Trophoblast cell (in vitro differentiated cells and primary cell): ENCODE measurements around the gene MARCHF10.
A peak's percentile ranks its signal among the peaks of the same experiment; 100 is the strongest.

ENCODE experiments used
- DNase-seq, 2 donors: peaks; one replicate each; pipeline ENCODE4 v3.0.0-alpha.2; 2016
- H2AFZ ChIP-seq: 2 replicates; pipeline ENCODE4 v1.6.1; 2013; ENCODE audit warnings: low read length, moderate library complexity, mild to moderate bottlenecking; ENCODE audit not compliant: insufficient read depth, poor library complexity
- H2AK5ac ChIP-seq: 2 replicates; pipeline ENCODE4 v1.6.1; 2013; ENCODE audit warnings: mild to moderate bottlenecking, low read length
- H2BK120ac ChIP-seq: 2 replicates; pipeline ENCODE4 v1.6.1; 2013; ENCODE audit warnings: low read length, mild to moderate bottlenecking, moderate library complexity; ENCODE audit not compliant: insufficient read depth, poor library complexity
- H2BK12ac ChIP-seq: 2 replicates; pipeline ENCODE4 v1.6.1; 2013; ENCODE audit warnings: mild to moderate bottlenecking, low read length, moderate library complexity
- H2BK5ac ChIP-seq: 2 replicates; pipeline ENCODE4 v1.6.1; 2013; ENCODE audit warnings: low read length, low read depth, moderate library complexity, mild to moderate bottlenecking; ENCODE audit not compliant: poor library complexity
- H3K14ac ChIP-seq: 2 replicates; pipeline ENCODE4 v1.6.1; 2013; ENCODE audit warnings: mild to moderate bottlenecking, low read length
- H3K18ac ChIP-seq: 2 replicates; pipeline ENCODE4 v1.6.1; 2013; ENCODE audit warnings: mild to moderate bottlenecking, low read length
- H3K23ac ChIP-seq: 2 replicates; pipeline ENCODE4 v1.6.1; 2013; ENCODE audit warnings: low read length
- H3K27ac ChIP-seq: 2 replicates; pipeline ENCODE4 v1.5.1; 2013; ENCODE audit warnings: low read depth, mild to moderate bottlenecking, inconsistent platforms, low read length, moderate library complexity
- H3K27me3 ChIP-seq: 2 replicates; pipeline ENCODE4 v1.6.1; 2013; ENCODE audit warnings: inconsistent platforms, mild to moderate bottlenecking, low read length, moderate library complexity; ENCODE audit not compliant: insufficient read depth
- H3K36me3 ChIP-seq, 2 experiments: 1 replicate in 1 of 2; 2 replicates in 1 of 2; pipeline ENCODE4 v1.6.1; 2013; ENCODE audit warnings: low read length in 2 of 2, mild to moderate bottlenecking in 2 of 2, moderate library complexity in 1 of 2; ENCODE audit not compliant: insufficient read depth in 2 of 2, control insufficient read depth in 1 of 2
- H3K4ac ChIP-seq: 2 replicates; pipeline ENCODE4 v1.6.1; 2013; ENCODE audit warnings: low read depth, mild to moderate bottlenecking, low read length, moderate library complexity
- H3K4me1 ChIP-seq, 2 experiments: 1 replicate in 1 of 2; 2 replicates in 1 of 2; pipeline ENCODE4 v1.6.1; 2013; ENCODE audit warnings: low read length in 2 of 2, mild to moderate bottlenecking in 2 of 2, moderate library complexity in 1 of 2; ENCODE audit not compliant: insufficient read depth in 2 of 2, control insufficient read depth in 1 of 2
- H3K4me2 ChIP-seq: 2 replicates; pipeline ENCODE4 v1.6.1; 2013; ENCODE audit warnings: inconsistent platforms, mild to moderate bottlenecking, low read length, moderate library complexity
- H3K4me3 ChIP-seq: 2 replicates; pipeline ENCODE4 v1.5.1; 2013; ENCODE audit warnings: mild to moderate bottlenecking, low read depth, low read length, inconsistent platforms
- H3K79me1 ChIP-seq: one replicate; pipeline ENCODE4 v1.6.1; 2013; ENCODE audit warnings: low read length
- H3K79me2 ChIP-seq: 2 replicates; pipeline ENCODE4 v1.6.1; 2013; ENCODE audit warnings: low read length, mild to moderate bottlenecking; ENCODE audit not compliant: control insufficient read depth, insufficient read depth, poor library complexity
- H3K9ac ChIP-seq: 2 replicates; pipeline ENCODE4 v1.6.1; 2013; ENCODE audit warnings: mild to moderate bottlenecking, low read length
- H3K9me3 ChIP-seq: 2 replicates; pipeline ENCODE4 v1.6.1; 2013; ENCODE audit warnings: low read depth, mild to moderate bottlenecking, control low read depth, inconsistent platforms, low read length; ENCODE audit not compliant: insufficient read depth
- H4K12ac ChIP-seq: 2 replicates; pipeline ENCODE4 v1.6.1; 2013; ENCODE audit warnings: low read depth, mild to moderate bottlenecking, low read length, moderate library complexity
- H4K8ac ChIP-seq: 2 replicates; pipeline ENCODE4 v1.6.1; 2013; ENCODE audit warnings: low read depth, mild to moderate bottlenecking, low read length, moderate library complexity
- H4K91ac ChIP-seq: one replicate; pipeline ENCODE4 v1.6.1; 2013; ENCODE audit warnings: low read depth, mild to moderate bottlenecking, low read length, moderate library complexity
- WGBS: extraction: QIAGEN DNeasy Blood & Tissue Kit; methylation state at CpG from one replicate; pipeline ENCODE4 v1.1.7; 2013; ENCODE audit warnings: missing lambda C conversion rate; ENCODE audit not compliant: insufficient read length, insufficient coverage; ENCODE audit errors: extremely low coverage; 5-methylcytosine and 5-hydroxymethylcytosine counted together

MARCHF10 gene

DNA sequence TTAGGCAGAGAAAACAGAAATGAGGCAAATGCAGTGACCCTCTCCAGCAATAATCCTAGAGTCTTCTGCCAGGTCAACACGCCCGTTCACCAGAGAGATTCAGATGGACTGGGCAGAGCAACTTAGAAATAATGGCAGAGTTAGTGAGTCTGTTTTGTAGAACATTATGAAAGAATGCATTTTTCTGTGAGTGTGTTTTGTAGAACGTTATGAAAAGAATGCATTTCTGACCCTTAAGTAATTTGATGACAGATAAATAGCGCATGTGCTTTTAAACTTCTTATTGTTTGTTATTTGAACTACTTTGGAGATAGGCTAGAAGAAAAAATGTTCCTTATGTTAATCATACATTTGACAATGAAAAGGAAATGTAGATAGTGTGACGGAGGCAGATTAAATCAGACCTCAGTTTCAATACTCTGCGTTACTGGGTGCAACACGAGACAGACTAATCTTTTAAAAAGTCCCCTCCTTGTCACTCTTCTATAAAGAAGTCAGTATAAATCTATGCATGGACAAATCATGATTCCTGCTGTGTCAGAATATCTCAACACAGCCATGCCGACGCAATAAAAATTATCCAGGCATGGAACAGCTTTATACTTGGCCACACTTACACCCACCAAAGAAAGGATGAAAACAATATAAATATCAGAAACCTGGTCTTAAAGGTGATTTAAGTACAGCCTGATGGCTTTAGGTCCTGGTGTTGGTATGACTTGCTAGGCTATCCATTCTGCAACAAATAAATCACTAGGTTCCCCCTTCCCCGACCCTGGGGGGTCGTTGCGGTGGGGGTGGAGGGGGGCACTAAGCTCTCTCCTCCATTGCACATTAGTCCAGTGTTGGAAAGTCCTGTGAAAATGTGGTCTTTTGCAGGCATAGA is 47.8 kb downstream of the MARCHF10 start:
- Histone ChIP-seq H3K9me3 (no peaks in the 10 kb centered on the region), H2AK5ac (no peak overlapping the region), H3K18ac (no peak overlapping the region), H3K27ac (no peak overlapping the region), H3K27me3 (no peaks in the 10 kb centered on the region), H3K4me3 (no peak overlapping the region), H4K8ac (no peak overlapping the region), H3K23ac (no peak overlapping the region), H4K91ac (no peak overlapping the region), H2BK12ac (no peak overlapping the region), H2BK5ac (no peak overlapping the region), H3K4me1 (no peaks in the 10 kb centered on the region), H2AFZ (no peak overlapping the region), H2BK120ac (no peak overlapping the region), H3K9ac (no peak overlapping the region), H3K79me2 (no peaks in the 10 kb centered on the region), H3K4me2 (no peak overlapping the region), H3K4ac (no peak overlapping the region), H3K36me3 (no peaks in the 10 kb centered on the region), H3K14ac (no peak overlapping the region), H3K79me1 (no peaks in the 10 kb centered on the region), H4K12ac (no peak overlapping the region)
- no CpG with 5 or more reads among the region's 12 CpGs for WGBS
- DNase-seq = peak in 1 of 2 donors; percentile 87

DNA sequence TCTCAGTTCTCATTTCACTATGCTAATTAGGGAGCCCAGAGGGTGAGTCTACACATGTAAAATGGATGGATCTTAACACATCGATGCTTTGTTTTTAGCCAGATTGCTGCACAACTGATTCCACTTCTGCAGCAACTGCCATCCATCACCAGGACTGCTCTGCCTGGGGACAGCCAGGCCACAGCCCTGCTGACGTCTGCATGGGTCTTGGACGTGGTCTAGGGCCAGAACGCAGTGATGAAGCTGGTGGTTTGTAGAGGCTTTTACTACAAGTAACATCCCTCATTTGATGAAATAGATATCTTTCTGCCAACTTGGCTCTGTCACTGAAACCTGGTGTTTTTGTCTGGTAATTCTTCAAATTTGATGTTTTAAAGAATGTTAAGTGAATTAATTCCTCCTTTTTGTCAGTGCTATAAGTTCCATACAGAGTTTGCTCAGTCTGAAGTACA is 50.6 kb downstream of the MARCHF10 start:
- H3K4me2 ChIP-seq = no peak overlapping the region
- no peaks in the 10 kb centered on the region for H3K27me3 ChIP-seq
- no peak overlapping the region for H2BK12ac ChIP-seq
- no peak overlapping the region for H4K91ac ChIP-seq
- no peak overlapping the region for H3K18ac ChIP-seq
- no peak overlapping the region for H4K12ac ChIP-seq
- H3K36me3 ChIP-seq = no peaks in the 10 kb centered on the region
- H2AFZ ChIP-seq = no peak overlapping the region
- H3K79me2 ChIP-seq = no peaks in the 10 kb centered on the region
- no peak overlapping the region for H3K4ac ChIP-seq
- no peak overlapping the region for H2AK5ac ChIP-seq
- H3K27ac ChIP-seq = no peak overlapping the region
- peaks cover 4% of the 10 kb centered on the region in 2 experiments for H3K4me1 ChIP-seq
- H3K79me1 ChIP-seq = peaks cover 4% of the 10 kb centered on the region
- no peak overlapping the region for H3K14ac ChIP-seq
- no peak overlapping the region for H4K8ac ChIP-seq
- DNase-seq = no peak
- no peaks in the 10 kb centered on the region for H3K9me3 ChIP-seq
- no peak overlapping the region for H2BK5ac ChIP-seq
- no peak overlapping the region for H3K4me3 ChIP-seq
- H3K9ac ChIP-seq = no peak overlapping the region
- H3K23ac ChIP-seq = no peak overlapping the region
- no peak overlapping the region for H2BK120ac ChIP-seq
- no CpG with 5 or more reads among the region's 4 CpGs for whole genome bisulfite sequencing

DNA sequence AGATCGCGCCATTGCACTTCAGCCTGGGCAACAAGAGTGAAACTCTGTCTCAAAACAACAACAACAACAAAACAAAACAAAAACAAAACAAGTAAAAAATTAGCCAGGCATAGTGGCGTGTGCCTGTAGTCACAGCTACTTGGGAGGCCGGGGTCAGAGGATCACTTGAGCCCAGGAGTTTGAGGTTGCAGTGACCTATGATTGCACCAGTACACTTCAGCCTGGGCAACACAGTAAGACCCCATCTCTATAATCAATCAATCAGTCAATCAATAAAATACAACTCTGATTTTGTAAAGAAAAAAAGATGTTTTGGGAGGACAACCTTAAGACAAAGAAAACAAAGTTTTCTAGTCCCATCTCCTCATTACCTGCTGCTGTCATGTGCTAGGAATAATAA is 51.9 kb downstream of the MARCHF10 start:
- H3K14ac ChIP-seq = no peak overlapping the region
- no peak overlapping the region for H2AFZ ChIP-seq
- DNase-seq = no peak
- no peaks in the 10 kb centered on the region for H3K79me2 ChIP-seq
- no peak overlapping the region for H3K27ac ChIP-seq
- no peak overlapping the region for H2BK120ac ChIP-seq
- no peak overlapping the region for H3K9ac ChIP-seq
- H3K36me3 ChIP-seq = no peaks in the 10 kb centered on the region
- H3K4ac ChIP-seq = no peak overlapping the region
- no peaks in the 10 kb centered on the region for H3K9me3 ChIP-seq
- no peak overlapping the region for H2BK12ac ChIP-seq
- H2BK5ac ChIP-seq = no peak overlapping the region
- H4K8ac ChIP-seq = no peak overlapping the region
- no peak overlapping the region for H4K91ac ChIP-seq
- no peak overlapping the region for H4K12ac ChIP-seq
- peaks cover 7% of the 10 kb centered on the region for H3K79me1 ChIP-seq
- H3K4me2 ChIP-seq = no peak overlapping the region
- H3K18ac ChIP-seq = no peak overlapping the region
- no peak overlapping the region for H2AK5ac ChIP-seq
- no CpG with 5 or more reads among the region's 4 CpGs for WGBS
- H3K4me3 ChIP-seq = no peak overlapping the region
- peaks cover 6 to 9% of the 10 kb centered on the region in 2 experiments for H3K4me1 ChIP-seq
- H3K27me3 ChIP-seq = no peaks in the 10 kb centered on the region
- H3K23ac ChIP-seq = no peak overlapping the region

DNA sequence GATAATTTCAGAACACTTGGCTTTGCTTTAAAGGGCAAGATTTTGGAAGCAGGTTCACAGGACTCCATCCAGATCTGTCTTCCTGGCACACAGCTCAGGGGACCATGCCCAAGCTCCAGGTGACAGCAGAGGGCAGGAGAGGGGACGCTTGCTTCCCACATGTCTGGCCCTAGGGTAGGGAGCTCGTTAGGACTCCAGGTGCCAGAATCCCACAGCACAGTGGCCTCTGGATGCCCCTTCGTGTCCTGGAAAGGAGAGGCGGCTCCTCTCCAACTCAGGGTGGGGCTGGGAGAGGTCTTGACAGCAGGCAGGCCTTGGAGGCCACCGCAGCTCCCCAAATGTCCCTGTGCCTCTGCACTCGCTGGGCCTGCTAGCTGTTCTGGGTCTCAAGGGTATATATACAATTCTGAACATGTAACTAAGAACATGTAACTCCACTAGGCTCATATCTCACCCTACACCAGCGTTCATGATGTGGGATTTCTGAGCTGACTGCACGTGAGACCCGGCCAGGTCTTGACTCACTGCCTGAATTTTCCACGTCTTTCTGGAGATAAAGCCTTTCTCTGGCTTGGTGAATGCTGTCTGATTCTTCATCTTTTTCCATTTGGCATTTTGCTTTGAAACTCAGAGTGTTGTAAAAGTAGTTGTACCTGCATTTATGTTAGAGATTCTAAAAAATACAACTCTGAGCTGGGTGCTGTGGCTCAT is 52.8 kb downstream of the MARCHF10 start:
- H3K18ac ChIP-seq = no peak overlapping the region
- H3K23ac ChIP-seq = no peak overlapping the region
- no peak overlapping the region for H4K12ac ChIP-seq
- no peaks in the 10 kb centered on the region for H3K9me3 ChIP-seq
- peaks cover 12 to 14% of the 10 kb centered on the region in 2 experiments for H3K4me1 ChIP-seq
- H3K27me3 ChIP-seq = no peaks in the 10 kb centered on the region
- H4K91ac ChIP-seq = peak overlapping the region; percentile 1
- H3K4me3 ChIP-seq = no peak overlapping the region
- H4K8ac ChIP-seq = no peak overlapping the region
- no peak overlapping the region for H3K9ac ChIP-seq
- H3K4me2 ChIP-seq = no peak overlapping the region
- no peak overlapping the region for H2BK120ac ChIP-seq
- DNase-seq = no peak
- no peak overlapping the region for H3K14ac ChIP-seq
- H3K79me1 ChIP-seq = peaks cover 13% of the 10 kb centered on the region
- H2BK5ac ChIP-seq = no peak overlapping the region
- H3K36me3 ChIP-seq = no peaks in the 10 kb centered on the region
- H2AFZ ChIP-seq = no peak overlapping the region
- peak overlapping the region; percentile 19 for H2BK12ac ChIP-seq
- WGBS = no CpG with 5 or more reads among the region's 10 CpGs
- no peak overlapping the region for H3K4ac ChIP-seq
- H2AK5ac ChIP-seq = no peak overlapping the region
- no peaks in the 10 kb centered on the region for H3K79me2 ChIP-seq
- no peak overlapping the region for H3K27ac ChIP-seq
